SK-N-SH treated with all-trans-retinoic acid at 6 μM for 48 hours (cell line): ENCODE results near the gene SNX21.

Experiments
- ARNTL ChIP-seq: fragments of 450-650 bp; formaldehyde crosslinking; IDR thresholded peaks from 2 replicates; pipeline ENCODE4 v1.5.0; 2020; ENCODE audit warnings: low read depth, mild to moderate bottlenecking, moderate library complexity, borderline replicate concordance
- CREB5 ChIP-seq: fragments of 250-450 bp; sonication (Bioruptor Pico); IDR thresholded peaks from 2 replicates; pipeline ENCODE4 v1.5.1; 2020; ENCODE audit warnings: low read depth, mild to moderate bottlenecking, moderate library complexity
- GLIS3 ChIP-seq: fragments of 250-450 bp; sonication (Bioruptor Pico); IDR thresholded peaks from 2 replicates; pipeline ENCODE4 v1.5.0; 2020; ENCODE audit warnings: mild to moderate bottlenecking, moderate library complexity
- OSR1 ChIP-seq: fragments of 250-450 bp; sonication (Bioruptor Pico); IDR thresholded peaks from 2 replicates; pipeline ENCODE4 v1.8.0; 2022; ENCODE audit warnings: moderate library complexity, mild to moderate bottlenecking, inconsistent platforms
- PATZ1 ChIP-seq: fragments of 250-450 bp; sonication (Bioruptor Pico); IDR thresholded peaks from 2 replicates; pipeline ENCODE4 v1.8.0; 2020; ENCODE audit warnings: mild to moderate bottlenecking, moderate library complexity, borderline replicate concordance
- PPARA ChIP-seq: fragments of 250-450 bp; sonication (Bioruptor Pico); IDR thresholded peaks from 2 replicates; pipeline ENCODE4 v1.5.0; 2020; ENCODE audit warnings: mild to moderate bottlenecking, borderline replicate concordance
- TCF4 ChIP-seq: fragments of 250-450 bp; sonication (Bioruptor Pico); IDR thresholded peaks from 2 replicates; pipeline ENCODE4 v1.8.0; 2021; ENCODE audit warnings: mild to moderate bottlenecking, moderate library complexity, borderline replicate concordance
- TOX ChIP-seq: fragments of 250-450 bp; sonication (Bioruptor Pico); IDR thresholded peaks from 2 replicates; pipeline ENCODE4 v1.8.0; 2021; ENCODE audit warnings: mild to moderate bottlenecking, moderate library complexity, borderline replicate concordance
- ZFP30 ChIP-seq: fragments of 450-650 bp; formaldehyde crosslinking; IDR thresholded peaks from 2 replicates; pipeline ENCODE4 v1.5.0; 2022; ENCODE audit warnings: mild to moderate bottlenecking, moderate library complexity
- ZNF565 ChIP-seq: fragments of 450-650 bp; formaldehyde crosslinking; conservative IDR thresholded peaks from 2 replicates; pipeline ENCODE4 v1.5.0; 2020; ENCODE audit warnings: low read depth, mild to moderate bottlenecking, moderate library complexity
- ZNF70 ChIP-seq: fragments of 450-650 bp; formaldehyde crosslinking; IDR thresholded peaks from 2 replicates; pipeline ENCODE4 v1.5.0; 2020; ENCODE audit warnings: mild to moderate bottlenecking, moderate library complexity
- ZNF8 ChIP-seq: fragments of 450-650 bp; formaldehyde crosslinking; IDR thresholded peaks from 2 replicates; pipeline ENCODE4 v1.5.0; 2020; ENCODE audit warnings: mild to moderate bottlenecking, moderate library complexity

- TF ChIP-seq ZFP30 (CRISPR knock-in tag): no peak
- no peak for TF ChIP-seq ARNTL
- no peak for TF ChIP-seq GLIS3 (CRISPR knock-in tag)
- TF ChIP-seq PATZ1 (CRISPR knock-in tag): no peak
- TF ChIP-seq ZNF8 (CRISPR knock-in tag): no peak
- TF ChIP-seq ZNF70 (CRISPR knock-in tag): no peak
- no peak for TF ChIP-seq OSR1 (CRISPR knock-in tag)
- no peak for TF ChIP-seq ZNF565
- TF ChIP-seq TCF4 (CRISPR knock-in tag): no peak
- no peak for TF ChIP-seq TOX (CRISPR knock-in tag)
- no peak for TF ChIP-seq CREB5 (CRISPR knock-in tag)
- TF ChIP-seq PPARA: no peak
Measured at GRCh38 chr20:45832619-45833018, 980 bp upstream of the SNX21 start.
